Activated T-cell treated with anti-CD3 and anti-CD28 coated beads, Interleukin-2, amount 50 U/mL, for 1 hour (primary cell): ENCODE results near the gene IL2RG.
A peak's percentile ranks its signal among the peaks of the same experiment; 100 is the strongest.

Source experiments
- DNase-seq: peaks from one replicate; pipeline ENCODE4 v3.0.0-alpha.2; 2020

The IL2RG gene

DNA sequence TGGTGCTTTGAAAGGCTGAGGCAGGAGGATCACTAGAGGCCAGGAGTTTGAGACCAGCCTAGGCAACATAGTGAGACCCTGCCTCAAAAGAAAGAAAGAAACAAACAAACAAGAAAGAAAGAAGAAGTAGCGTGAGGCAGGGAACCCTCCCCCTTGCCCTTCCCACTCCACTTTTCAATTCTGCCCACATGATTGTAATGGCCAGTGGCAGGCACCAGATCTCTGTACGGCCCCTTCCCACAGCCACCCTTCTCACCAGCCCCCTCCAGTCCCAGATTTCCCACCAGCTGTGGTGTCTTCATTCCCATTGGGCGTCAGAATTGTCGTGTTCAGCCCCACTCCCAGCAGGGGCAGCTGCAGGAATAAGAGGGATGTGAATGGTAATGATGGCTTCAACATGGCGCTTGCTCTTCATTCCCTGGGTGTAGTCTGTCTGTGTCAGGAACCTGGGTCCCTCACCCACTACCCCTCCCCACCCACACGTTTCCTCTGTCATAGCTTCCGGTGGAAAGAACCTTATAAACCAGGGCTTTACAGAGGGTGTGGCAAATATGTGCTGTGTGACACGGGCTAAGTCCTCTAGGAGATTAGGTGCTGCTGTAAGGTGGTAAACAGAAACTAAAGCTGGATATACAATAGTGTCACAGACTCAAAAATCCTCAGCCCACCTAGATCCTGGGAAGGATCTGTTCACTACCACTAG lies at the start of gene IL2RG:
Gene IL2RG (minus strand): TSS at position 437 of the 703 bp plus-strand sequence. CDS start 38 bp downstream, at position 399.
- DNase-seq = peak; percentile 67

DNA sequence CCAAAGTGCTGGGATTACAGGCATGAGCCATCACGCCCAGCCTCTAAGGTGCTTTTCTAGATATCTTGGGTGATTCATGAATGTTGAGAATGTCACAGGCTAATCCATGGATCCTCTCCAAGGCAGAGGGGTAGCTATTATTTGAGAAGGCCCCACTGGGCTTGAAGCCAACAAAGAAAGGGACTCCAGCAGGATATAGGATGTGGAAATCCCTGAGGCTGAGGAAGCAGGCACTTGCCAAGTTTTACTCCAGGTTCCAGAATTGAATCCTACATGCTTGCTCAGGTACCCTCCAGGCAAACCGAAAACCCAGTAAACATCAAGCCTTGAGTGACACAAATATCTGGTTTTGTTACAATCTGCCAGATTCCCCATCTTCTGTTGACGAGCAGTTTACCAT lies 49.1 kb upstream of the IL2RG start:
- no peak for DNase-seq

DNA sequence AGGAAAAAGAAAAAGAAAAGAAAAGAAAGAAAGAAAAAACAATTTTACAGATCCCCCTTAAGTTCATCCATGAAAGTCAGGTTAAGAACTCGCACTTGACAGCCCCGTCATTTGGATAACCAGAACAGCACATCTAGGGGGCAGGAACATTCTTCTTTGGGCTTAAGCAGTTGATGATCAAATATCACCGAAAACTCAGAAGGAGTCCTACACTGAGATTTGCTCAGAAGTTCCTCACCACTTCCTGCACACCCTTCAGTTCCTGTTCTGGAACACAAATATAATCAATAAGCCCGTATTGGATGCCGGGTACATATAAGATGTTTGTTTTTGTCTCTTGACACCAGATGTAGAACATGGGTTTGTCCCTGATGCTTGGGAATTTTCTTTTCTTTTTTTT lies 48.0 kb upstream of the IL2RG start:
- DNase-seq = no peak

DNA sequence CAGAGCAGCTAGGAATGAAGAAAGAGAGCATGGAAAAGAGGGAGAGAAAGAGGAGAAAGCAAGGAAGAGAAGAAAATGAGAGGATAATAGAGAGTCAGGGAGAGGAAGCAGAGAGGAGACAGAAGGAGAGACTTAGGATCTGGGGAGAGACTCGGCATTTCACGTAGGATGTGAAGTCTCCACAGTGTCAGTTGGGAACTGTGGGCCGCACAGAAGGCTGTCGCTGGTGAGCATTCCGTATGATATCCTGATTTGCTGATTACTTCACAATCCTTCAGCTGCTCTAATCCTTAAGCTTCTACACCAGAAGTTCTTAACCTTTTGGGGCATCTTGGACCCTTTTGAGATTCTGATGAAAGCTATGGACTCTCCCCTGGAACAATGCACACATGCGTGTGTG lies 47.2 kb upstream of the IL2RG start:
- DNase-seq = no peak

DNA sequence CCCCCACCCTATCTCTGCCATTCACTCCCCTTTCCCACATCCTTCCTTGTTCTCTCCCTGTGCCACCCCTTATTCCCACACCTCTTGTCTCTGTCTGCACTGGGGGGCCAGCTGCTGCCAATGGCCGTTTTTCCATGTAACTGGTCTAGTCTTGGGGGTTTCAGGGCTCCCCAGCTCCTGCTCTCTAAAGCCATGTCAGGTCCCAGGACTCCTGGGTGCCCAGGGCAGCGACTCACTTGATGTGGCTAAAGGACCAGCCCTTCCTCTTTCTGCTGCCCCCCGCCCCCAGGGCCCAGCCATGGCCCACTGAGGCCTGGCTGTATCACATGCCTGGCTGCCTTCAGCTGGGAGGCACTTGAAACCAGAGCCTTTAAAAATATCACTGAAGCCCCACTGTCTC lies 43.3 kb upstream of the IL2RG start:
- DNase-seq = no peak

DNA sequence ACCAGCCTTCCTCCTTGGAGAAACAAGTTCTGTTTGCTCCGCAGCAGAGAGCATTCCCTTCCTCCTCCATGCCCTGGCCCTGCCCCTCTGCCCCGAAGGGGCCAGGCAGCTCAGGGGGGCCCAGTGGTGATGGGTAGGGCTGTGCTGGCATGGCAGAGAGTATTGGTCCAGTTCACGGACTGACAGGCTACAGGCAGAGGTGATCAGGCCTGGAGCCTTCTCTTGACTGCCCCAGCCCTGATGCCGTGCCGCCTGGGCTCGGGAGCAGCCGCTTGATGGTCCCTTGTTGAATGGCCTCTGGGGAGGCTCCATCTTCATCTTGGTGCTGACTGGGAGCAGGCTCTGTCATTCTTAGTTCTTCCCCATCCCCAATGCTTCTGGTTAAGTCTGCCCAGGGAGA lies 42.8 kb upstream of the IL2RG start:
- DNase-seq = no peak

DNA sequence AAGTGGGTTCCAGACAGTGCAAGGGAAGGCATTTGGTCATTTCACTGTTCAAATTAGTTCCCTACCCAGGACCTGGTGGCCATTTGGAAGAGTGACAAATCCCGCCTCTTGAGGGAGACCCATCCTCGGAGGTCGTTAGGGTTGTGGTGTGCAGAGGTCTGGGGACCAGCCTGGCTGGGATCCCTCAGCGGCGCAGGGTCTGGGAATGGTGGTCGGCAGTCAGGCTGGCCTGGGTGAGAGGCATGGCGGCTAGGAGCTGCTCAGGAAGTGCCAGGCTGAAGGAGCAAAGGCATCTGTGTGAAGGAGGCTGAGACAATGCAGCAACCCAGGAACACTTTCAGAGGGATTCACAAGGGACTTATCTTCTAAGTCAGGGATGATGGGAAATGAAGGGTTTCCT lies 40.0 kb upstream of the IL2RG start:
- no peak for DNase-seq

DNA sequence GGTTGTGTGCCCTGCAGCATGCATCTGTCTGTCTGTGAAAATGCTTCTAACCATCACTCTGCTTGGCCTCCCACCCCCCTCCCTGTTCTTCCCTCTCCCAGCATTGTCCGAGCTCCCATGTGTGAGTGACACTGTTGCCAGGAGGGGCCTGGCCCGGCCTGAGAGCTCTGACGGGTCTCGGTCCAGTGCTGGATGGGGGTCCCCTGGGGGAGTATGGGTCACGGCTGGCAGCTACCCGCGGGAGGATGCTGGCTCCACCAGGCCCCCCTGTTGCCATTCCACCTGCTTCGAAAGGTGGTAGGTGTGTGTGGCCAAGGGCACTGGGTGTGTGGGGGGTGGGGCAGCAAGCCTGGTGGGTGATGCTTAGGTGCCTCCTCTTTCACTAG lies 36.9 kb upstream of the IL2RG start:
- no peak for DNase-seq

DNA sequence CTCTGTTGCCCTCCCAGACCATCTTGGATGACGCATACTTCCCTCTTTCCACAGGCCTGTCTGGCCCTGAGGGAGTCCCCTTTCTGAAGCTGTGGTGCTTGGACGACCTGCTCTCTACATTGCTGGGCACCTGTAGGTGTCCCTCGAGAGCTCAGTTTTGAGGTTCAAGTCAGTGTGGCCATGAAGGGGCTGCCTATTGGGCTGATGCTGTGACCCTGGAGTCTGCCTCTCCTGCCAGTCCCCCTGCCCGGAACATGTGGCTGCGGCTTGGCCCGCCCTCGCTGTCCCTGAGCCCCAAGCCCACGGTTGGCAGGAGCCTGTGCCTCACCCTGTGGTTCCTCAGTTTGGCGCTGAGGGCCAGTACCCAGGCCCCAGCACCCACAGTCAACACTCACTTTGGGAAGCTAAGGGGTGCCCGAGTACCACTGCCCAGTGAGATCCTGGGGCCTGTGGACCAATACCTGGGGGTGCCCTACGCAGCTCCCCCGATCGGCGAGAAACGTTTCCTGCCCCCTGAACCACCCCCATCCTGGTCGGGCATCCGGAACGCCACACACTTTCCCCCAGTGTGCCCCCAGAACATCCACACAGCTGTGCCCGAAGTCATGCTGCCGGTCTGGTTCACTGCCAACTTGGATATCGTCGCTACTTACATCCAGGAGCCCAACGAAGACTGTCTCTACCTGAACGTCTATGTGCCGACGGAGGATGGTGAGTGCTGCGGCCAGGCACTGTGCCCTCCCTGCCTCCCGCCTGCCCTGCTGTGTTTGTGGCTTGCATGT lies 36.3 kb upstream of the IL2RG start:
- DNase-seq = no peak

DNA sequence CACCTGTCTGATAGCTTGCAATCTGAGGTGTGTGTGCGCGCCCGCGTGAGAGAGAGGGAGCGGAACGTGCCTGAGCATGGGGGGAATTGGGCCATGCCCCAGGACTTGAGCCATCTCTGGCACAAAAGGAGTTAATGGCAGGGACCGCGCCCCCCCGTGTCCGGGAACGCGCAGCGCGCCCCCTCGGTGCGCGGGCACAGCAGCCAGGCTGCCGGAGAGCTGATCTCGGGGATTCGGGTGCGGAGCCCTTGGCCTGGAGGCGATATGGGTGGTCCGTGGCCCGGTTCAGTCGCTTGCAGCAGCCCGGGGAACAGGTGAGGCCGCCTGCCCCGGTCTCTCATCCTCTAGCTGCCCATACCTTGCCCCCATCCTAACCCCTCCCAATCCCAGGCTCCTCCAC lies 33.3 kb upstream of the IL2RG start, which contains the start of gene NLGN3:
Gene NLGN3 (plus strand): TSS at position 191 of the 400 bp plus-strand sequence. CDS start 2,909 bp downstream, outside the sequence.
- no peak for DNase-seq

DNA sequence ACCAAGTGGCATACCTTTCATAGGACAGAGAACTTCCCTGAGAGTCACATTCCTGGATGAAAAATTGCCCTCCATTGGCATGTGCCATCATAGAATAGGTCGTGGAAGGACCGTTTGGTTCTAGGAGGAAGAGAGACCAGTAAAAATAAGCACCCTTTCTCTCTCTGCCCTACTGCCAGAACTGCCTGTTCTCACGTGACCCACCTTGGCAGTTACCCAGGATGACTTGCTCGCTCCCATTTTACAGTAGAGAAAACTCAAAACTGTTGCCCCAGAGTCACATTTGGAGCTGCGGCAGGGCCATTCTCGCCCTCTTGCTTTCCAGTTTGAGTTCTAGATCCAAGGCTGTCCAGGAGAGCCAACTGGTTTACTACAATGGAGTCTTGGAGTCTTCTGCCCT lies 32.1 kb upstream of the IL2RG start:
- DNase-seq = no peak

DNA sequence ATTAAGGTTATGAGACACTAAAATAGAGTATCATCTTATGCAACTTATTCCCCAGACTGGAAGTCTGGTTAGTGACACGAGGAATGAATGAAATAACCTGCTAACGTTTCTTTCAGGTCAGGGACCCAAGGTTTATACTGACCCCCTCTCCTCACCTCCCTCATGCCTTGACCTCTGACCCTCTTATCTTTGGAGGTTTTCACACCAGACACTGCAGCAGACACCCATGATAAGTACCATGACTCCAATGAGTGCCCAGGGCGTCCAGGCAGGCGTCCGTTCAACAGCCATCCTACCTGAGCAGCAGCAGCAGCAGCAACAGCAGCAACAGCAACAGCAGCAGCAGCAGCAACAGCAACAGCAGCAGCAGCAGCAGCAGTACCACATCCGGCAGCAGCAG lies 29.1 kb upstream of the IL2RG start:
- DNase-seq = no peak

DNA sequence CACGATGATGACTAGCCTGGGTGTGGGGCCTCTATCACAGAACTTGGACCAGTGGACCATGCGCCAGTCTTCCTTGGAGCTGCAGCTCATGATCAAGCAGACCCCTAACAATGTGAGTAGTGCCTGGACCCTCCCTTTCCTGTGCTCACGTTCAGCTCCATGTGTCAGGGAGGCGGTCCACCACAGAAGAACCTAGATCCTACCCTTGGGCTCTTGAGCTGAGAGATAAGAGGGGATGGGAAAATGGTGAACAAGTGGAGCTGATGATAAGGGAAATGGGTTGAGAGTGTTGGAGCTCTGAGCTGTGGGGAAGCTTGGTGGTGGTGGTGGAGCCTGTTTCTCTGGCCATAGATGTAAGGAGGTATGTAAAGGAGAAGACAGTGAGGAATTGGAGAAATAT lies 20.1 kb upstream of the IL2RG start:
- DNase-seq = no peak

DNA sequence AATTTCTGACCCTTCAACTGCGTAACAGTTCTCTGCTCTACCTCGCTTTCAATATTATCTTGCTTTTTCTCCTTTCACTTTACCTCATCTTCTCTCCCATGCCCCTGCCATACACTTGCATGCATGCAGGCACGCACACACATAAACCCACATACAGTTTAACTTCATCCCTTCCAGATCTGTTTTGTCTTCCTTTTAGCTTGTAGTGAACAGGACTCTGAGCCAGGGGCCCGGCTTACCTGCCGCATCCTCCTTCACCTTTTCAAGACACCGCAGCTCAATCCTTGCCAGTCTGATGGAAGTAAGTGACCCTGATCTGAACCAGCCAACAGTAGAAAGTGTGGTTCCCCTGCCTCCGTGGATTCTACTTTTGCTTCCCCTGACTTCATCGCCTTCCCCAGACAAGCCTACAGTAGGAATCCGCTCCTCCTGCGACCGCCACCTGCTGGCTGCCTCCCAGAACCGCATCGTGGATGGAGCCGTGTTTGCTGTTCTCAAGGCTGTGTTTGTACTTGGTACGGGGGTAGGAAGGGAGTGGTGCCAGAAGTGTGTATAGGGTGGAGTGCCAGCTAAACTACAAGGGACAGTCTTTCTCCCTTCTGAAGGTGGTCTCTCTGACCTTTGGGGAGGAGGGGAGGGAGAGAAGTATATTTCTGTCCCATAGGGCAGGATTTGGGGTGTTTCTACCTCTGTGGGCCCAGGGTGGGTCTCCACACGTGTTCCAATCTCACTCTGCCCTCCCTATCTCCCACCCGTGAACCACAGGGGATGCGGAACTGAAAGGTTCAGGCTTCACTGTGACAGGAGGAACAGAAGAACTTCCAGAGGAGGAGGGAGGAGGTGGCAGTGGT lies 17.8 kb upstream of the IL2RG start:
- DNase-seq = peak; percentile 84

DNA sequence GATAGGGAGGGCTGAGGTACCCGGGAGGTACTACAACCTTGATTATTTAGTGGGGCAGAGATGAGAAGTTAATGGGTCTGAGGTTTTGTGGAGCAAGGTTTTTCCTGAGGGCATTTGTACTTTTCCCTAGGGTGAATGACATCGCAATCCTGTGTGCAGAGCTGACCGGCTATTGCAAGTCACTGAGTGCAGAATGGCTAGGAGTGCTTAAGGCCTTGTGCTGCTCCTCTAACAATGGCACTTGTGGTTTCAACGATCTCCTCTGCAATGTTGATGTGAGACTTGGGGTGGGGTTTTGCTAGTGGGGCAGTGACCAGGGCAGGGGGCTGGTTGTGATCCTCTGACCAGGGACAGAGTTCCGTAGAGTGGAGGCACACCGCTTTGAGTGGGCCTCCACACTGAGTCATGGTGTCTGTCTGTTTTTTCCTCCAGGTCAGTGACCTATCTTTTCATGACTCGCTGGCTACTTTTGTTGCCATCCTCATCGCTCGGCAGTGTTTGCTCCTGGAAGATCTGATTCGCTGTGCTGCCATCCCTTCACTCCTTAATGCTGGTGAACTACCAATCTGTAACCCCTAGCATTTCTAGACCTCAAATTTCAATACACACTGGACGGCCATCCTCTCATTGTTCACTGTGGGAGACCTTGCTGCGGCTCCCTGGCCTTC lies 16.9 kb upstream of the IL2RG start:
- DNase-seq = no peak

DNA sequence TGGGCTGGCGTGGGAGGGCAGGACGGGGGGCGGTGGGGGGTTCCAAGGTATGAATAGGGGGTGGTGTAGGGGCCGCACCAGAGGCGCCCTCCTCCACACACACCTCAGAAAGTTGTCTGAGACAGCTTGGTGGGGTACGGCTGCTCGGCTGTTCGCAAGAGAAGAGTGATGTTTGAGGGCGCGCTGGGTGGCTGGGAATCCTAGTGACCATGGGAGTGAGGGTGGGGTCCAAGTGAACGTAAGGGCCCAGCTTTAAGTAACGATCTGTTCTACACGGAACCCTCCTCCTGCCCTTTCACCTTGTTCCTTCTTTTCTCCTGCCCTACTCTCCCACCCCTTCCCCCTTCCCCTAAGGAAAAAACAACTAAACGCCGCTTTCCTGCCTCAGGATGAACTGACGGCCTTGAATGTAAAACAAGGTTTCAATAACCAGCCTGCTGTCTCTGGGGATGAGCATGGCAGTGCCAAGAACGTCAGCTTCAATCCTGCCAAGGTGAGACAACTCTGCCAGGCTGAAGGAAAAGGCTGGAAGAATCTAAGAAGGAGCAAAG lies 7.7 kb upstream of the IL2RG start:
- no peak for DNase-seq

DNA sequence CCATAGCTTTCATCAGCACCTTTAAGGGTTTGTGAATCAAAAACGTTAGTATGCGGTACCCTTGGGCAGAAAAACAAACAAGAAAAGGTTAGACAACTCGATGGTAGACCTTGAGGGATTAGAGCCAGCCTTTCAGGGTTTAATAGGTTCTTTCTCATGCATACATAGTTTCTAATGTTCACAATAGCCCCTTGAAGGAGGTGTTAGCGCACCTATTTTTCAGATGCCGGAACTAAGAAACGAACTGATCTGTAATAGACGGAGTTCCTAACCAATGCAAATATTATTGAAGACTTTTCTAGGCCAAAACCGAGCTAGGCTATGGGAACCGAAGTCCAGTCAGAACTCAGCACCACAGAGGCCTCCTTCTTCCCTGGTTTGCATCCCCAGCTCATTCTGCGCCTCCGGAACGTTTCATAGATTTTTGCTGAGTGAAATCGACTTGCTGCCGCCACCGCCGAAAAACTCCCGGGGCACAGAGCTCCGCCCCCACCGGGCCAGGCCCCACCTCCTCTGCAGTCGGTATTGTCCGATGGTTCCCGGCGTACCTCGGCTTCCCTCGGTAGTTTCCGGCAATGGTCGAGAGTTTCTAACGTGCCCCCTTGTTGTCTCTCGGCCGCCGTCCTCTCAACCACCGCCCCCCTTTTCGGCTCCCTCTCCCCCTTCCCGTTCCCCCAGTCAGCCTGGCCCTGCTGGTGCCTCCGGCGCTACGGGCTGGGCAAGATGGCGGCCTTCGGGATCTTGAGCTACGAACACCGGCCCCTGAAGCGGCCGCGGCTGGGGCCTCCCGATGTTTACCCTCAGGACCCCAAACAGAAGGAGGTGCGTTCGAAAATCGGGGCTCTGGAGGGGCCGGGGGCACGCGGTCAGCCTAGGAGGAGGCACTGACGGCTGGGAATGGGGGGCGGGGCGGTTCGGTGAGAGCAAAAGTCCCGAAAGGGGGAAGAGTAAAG lies 6.9 kb upstream of the IL2RG start, which contains the start of gene MED12:
Gene MED12 (plus strand): TSS at position 565 of the 953 bp plus-strand sequence. CDS start 159 bp downstream, at position 724.
- DNase-seq = peak; percentile 85

DNA sequence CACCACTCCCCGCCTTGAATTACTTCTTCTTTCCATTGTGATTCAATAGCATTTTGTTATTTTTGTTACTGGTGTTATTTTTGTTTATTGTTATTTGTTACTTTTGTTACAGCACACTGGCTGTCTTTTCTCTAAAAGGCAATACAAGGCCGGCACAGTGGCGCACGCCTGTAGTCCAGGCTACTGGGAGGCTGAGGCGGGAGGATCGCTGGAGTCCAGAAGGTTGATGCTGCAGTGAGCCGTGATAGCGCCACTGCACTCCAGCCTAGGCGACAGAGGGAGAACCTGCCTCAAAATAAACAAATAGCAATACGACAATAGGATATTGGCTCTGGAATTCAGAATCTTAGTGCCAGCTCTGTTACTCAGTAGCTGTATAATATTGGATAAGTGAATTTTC lies 6.0 kb upstream of the IL2RG start:
- DNase-seq = no peak

DNA sequence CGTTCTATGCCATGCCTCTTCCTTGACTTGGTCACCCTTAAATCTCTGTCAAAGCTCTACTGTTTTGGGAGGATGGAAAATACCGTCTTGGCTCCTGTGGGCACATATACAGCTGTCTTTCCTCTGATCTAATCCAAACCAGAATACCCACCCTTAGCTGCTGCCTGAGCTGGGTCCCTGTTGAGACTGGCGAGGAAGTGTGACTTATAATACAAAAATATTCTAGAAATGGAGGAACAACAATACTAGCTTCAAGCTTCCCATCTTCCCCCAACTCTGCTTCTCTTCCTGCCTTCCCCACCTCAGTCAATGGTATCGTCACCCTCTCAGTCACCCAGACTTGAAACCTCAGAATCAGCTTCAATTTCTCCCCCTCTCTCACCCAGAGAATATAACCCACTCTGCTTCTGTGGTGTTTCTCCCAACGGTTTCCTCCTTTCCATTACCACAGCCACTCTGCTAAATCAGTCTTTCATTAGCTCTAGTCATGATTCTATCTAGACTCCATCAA lies 599 bp upstream of the IL2RG start:
- DNase-seq = peak; percentile 51

DNA sequence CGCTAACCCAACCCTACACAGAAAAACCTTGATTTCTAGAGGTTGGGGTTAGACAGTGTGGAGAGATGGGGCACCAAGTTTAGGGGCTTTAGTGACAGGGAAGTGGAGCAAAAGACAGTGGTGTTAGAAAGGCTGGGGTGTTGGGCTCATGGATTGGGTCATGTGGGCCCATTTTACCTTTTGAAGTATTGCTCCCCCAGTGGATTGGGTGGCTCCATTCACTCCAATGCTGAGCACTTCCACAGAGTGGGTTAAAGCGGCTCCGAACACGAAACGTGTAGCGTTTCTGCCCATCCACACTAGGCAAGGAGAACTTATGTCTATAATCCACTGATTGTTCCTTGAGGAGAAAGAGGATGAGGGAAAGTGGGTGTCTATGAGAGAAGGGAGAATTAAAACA lies 2.3 kb downstream of the IL2RG start:
- no peak for DNase-seq

DNA sequence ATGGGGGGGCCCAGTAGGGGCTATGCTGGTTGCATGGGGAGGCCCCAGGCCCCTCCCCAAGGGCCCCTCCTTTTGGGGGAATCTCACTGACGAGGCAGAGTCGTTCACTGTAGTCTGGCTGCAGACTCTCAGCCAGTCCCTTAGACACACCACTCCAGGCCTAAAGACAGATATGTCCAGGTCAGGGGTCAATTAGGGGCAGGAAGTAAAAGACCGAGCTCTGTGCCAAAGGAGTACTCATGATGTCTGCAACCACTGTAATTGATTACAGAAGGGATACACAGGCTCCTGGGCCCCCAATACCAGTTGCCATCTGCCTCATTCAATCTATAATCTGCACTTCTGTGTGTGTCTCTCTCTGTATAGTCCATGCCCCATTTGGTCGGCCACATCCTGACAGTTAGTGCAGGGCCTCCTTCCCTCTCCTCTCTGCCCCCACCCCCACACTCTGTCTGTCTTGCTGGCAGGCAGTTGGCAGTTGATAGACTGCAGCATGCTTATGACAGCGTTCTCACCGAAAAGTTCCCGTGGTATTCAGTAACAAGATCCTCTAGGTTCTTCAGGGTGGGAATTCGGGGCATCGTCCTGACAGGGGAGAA lies 3.5 kb downstream of the IL2RG start:
- DNase-seq = no peak
